ENCODE data around the gene CLECL1.

GRCh38 chr12:9756706-9757105, 23.8 kb upstream of the CLECL1 start:
- no peak for TF ChIP-seq JUND (IDR thresholded peaks at IDR 0.05; ENCODE audit: borderline replicate concordance, low read depth, low read length)
- no peak for TF ChIP-seq JUND (tag; IDR thresholded peaks at IDR 0.05; ENCODE audit: borderline replicate concordance, low read depth, low read length)
- TF ChIP-seq UBTF (IDR thresholded peaks at IDR 0.05; ENCODE audit: borderline replicate concordance in 1 of 2, low read depth in 2 of 2, low read length in 2 of 2): no peak
- TF ChIP-seq, protein P1, sequence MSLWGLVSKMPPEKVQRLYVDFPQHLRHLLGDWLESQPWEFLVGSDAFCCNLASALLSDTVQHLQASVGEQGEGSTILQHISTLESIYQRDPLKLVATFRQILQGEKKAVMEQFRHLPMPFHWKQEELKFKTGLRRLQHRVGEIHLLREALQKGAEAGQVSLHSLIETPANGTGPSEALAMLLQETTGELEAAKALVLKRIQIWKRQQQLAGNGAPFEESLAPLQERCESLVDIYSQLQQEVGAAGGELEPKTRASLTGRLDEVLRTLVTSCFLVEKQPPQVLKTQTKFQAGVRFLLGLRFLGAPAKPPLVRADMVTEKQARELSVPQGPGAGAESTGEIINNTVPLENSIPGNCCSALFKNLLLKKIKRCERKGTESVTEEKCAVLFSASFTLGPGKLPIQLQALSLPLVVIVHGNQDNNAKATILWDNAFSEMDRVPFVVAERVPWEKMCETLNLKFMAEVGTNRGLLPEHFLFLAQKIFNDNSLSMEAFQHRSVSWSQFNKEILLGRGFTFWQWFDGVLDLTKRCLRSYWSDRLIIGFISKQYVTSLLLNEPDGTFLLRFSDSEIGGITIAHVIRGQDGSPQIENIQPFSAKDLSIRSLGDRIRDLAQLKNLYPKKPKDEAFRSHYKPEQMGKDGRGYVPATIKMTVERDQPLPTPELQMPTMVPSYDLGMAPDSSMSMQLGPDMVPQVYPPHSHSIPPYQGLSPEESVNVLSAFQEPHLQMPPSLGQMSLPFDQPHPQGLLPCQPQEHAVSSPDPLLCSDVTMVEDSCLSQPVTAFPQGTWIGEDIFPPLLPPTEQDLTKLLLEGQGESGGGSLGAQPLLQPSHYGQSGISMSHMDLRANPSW (CRISPR knock-in tag; IDR thresholded peaks at IDR 0.05): no peak
- no peak for TF ChIP-seq HDAC3 (IDR thresholded peaks at IDR 0.05; ENCODE audit: borderline replicate concordance, partially characterized antibody)
- no peak for TF ChIP-seq MCM2 (IDR thresholded peaks at IDR 0.05; ENCODE audit: low read depth)
- no peak for TF ChIP-seq TARDBP (IDR thresholded peaks at IDR 0.05)
- TF ChIP-seq FOXM1 (IDR thresholded peaks at IDR 0.05; ENCODE audit: low read depth): no peak
- no peak for TF ChIP-seq FOXM1 (CRISPR knock-in tag; IDR thresholded peaks at IDR 0.05; ENCODE audit: low read depth)
- TF ChIP-seq, protein P2, sequence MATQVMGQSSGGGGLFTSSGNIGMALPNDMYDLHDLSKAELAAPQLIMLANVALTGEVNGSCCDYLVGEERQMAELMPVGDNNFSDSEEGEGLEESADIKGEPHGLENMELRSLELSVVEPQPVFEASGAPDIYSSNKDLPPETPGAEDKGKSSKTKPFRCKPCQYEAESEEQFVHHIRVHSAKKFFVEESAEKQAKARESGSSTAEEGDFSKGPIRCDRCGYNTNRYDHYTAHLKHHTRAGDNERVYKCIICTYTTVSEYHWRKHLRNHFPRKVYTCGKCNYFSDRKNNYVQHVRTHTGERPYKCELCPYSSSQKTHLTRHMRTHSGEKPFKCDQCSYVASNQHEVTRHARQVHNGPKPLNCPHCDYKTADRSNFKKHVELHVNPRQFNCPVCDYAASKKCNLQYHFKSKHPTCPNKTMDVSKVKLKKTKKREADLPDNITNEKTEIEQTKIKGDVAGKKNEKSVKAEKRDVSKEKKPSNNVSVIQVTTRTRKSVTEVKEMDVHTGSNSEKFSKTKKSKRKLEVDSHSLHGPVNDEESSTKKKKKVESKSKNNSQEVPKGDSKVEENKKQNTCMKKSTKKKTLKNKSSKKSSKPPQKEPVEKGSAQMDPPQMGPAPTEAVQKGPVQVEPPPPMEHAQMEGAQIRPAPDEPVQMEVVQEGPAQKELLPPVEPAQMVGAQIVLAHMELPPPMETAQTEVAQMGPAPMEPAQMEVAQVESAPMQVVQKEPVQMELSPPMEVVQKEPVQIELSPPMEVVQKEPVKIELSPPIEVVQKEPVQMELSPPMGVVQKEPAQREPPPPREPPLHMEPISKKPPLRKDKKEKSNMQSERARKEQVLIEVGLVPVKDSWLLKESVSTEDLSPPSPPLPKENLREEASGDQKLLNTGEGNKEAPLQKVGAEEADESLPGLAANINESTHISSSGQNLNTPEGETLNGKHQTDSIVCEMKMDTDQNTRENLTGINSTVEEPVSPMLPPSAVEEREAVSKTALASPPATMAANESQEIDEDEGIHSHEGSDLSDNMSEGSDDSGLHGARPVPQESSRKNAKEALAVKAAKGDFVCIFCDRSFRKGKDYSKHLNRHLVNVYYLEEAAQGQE (IDR thresholded peaks at IDR 0.05; ENCODE audit: borderline replicate concordance): no peak
- TF ChIP-seq, protein P2 (CRISPR knock-in tag; IDR thresholded peaks at IDR 0.05; ENCODE audit: low read depth): no peak
